ENCODE measurements around the gene KRT86.
"Not testable (repeated sequence)": the region's sequence is repeated elsewhere in the genome, so short reads cannot be mapped to it uniquely, and the experiment has no call there.

Gene KRT86

DNA sequence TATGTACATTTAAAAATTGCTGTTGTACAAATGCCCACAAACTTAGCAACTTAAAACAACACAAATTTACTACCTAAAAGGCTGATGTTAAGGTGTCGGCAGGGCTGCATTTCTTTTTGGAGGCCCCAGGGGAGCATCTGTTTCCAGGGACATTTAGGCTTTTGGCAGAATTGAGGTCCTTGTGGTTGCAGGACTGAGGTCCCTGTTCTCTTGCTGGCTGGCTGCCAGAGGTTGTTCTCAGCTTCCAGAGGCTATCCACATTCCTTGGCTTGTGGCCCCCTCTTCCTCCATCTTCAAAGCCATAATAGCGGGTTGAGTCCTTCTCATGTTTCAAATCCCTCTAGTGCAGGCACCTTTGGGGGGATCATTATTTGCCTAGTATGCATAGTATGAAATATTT lies 69.1 kb downstream of the KRT86 start:
- no peak for DNase-seq

DNA sequence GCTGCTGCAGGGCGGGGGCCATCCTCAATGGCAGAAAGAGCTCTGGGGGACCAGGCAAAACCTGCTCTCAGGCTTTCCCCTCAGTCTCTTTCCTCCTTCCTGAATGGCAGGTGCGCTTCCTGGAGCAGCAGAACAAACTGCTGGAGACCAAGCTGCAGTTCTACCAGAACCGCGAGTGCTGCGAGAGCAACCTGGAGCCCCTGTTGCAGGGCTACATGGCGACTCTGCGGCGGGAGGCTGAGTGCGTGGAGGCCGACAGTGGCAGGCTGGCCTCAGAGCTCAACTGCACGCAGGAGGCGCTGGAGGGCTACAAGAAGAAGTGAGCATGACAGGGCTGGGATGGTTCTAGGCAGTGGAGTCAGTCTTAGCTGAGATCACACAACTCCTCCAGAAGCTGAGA lies 69.7 kb downstream of the KRT86 start:
- no peak for DNase-seq

DNA sequence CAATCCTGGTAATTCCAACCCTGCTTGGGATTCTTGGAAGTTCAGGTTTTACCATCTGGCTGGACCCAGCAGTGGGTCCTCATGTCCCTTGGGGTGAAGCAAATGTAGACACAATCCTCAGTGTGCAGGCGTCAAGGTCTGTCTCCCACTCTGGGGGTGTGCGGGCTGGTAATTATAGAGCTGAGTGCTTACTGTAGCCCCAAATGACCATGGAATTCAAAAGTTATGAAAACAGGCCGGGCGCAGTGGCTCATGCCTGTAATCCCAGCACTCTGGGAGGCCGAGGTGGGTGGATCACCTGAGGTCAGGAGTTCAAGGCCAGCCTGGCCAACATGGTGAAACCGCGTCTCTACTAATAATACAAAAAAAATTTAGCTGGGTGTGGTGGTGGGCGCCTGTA lies 70.6 kb downstream of the KRT86 start:
- not testable (repeated sequence) for DNase-seq

DNA sequence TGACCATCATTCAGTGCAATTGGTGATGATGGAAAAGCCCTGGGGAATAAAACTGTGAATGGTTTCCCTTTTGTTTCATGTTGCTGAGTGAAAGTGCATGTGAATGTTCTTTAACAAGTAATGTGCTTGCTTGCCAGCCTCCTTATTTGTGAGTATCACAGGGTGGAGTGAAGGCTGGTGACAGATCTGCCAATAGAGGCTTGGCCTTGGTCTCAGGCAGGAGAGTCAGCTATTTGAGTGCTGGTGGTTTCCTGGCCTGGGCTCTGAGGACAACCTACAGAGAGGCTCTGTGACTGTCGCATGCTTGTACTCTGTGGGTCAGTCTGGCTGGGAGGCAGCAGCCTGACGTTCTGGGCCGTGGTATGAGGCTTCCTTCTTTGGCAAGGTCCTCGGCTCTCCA lies 72.1 kb downstream of the KRT86 start:
- no peak for DNase-seq

DNA sequence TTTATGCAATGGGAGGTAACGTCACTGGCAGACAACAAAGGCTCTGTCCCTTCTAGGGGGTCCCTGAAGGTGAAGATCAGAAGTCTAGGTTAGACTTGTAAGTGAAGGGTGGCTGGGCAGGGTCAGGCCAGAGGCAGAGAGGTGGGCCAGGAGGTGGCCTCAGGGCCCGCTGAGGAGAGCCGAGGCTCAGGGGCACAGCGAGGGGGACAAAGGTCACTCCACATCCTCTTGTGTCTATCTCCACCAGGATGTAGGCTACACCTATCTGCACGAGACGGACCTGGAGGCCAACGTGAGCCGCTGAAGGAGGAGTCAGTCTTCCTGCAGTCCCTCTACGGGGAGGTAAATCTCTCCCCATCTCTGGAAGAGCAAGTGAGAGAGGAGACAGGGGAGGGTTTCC lies 72.6 kb downstream of the KRT86 start:
- no peak for DNase-seq

DNA sequence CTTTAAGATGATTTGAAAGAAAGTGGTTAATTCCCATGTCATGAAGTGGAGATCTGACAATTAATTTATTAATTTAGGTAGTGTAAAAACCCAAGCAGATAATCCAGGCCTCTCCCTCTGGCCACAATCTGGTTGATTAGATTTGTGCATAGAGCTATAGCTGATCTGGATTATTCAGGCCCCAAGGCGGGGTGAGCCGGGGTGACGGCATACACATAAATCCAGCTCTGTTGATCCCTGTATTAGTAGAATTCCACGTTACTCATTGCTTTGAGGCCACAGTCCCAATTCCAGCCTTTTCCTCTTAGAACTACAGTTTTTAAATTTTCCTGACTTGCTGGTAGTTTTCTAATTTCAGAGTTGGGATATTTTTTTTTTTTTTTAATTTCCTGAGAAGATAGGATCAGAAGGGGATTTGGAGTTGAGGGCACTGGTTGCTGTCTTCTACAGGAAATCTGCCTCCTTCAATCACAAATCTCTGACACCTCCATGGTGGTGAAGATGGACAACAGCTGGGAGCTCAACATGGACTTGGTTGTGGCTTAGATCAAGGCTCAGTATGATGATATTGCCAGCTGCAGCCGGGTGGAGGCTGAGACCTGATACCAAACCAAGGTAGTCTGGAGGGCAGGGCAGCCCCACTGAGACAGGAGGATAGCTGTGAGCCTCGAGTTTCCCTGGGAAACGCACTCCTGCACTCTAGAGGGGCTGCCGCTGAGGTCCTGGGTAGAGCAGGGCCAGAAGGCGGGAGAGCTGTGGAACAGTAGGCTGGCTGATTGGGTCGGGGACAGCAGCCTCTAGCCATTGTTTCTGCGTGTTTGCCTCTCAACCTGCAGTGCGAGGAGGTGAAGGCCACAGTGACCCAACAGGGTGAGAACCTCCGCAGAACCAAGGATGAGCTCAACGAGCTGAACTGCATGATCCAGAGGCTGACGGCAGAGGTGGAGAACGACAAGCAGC lies 73.4 kb downstream of the KRT86 start:
- DNase-seq = no peak

DNA sequence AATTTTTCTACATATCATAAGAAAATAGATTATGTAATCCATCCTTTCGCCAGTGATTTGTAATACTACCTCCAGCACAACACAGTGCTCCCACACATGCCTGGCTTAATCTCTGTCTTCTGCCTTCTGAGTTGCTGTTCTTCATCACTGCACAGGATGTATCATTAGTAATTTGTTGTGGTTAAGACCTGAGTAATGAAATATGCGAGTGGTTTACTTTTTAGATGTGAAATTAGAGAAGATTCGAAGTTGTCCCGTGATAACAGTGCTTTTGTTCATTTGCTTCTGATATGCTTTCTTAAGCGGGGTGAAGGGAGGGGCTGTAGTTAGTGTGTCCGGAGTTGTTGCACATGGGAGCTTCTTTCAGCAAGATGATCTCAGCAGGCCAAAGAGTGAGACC lies 74.8 kb downstream of the KRT86 start:
- DNase-seq = no peak

DNA sequence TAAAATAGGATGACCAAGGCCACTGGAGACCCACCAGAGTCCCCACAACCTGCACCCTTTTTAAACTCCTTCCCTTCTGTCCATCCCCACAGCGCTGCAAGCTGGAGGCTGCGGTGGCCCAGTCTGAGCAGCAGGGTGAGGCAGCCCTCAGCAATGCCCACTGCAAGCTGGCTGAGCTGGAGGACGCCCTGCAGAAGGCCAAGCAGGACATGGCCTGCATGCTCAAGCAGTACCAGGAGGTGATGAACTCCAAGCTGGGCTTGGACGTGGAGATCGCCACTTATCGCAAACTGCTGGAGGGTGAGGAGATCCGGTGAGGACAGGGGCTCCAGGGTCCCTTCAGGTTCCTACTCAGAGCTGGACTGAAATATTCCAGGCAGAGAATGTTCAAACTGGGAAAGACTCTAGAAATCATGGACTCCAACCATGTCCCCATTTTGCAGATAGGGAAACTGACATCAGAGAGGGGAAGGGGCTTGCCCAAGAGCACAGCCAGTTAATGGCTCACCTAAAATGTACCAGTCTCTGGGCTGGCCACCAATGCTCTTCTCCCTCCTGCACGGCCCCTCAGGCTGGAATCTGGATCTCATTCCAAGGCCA lies 75.7 kb downstream of the KRT86 start:
- no peak for DNase-seq

DNA sequence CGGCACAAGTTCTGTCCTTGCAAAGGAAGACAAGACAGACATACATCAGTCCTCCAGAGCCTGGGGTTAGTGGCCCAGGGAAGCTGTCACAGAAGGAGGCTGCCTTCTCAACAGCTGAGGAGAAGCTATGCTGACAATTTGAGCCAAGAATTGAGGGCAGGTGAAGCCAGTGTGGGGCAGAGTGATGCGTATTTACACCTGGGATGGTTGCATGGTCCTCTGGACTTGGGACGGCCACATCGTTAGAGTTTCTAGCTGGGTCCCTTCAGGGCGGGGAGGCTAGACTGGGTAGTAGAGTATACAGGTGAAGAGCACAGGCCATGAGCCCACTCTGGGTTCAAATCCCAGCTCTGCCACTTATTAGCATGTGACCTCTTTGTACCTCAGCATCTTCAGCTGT lies 76.3 kb downstream of the KRT86 start:
- DNase-seq = no peak

DNA sequence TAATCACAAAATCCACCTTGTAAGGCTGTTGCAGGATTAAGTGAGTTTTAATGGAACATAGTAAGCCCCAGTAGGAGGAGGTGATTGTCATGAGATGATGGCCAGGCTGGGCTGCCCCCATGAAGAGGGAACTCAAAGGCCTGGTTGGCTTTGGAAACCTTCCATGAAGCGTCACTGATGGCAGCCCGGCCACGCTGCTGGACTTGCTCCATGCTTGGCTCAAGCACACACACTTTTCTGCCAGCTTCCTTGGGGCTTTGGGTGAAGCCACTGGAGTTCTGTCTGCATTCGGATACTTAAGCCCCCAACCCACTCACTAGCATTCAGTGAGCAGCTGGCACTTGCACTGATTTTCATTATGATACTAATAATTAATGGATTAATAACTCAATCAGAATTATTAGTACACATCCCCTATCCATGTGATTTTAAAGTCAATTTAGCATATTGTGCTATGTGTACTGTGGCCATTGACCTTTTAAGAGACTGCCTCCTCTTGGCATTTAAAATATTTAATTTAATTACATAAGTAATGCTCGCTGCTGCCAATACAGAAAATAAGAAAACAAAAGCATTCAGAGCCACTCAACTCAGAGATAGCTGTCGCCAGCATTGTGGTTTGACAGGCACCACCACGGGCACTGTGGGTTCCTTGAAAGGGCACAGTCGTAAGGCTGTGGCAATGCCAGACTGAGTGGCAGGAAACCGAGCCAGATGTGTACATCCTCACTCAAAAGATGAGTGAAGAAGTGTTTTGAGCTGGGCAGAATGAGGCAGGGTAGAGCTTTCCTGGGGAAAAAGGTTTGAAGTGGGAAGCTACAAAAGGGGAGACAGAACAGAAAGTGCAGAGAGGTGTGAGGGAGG lies 77.0 kb downstream of the KRT86 start:
- DNase-seq = no peak

DNA sequence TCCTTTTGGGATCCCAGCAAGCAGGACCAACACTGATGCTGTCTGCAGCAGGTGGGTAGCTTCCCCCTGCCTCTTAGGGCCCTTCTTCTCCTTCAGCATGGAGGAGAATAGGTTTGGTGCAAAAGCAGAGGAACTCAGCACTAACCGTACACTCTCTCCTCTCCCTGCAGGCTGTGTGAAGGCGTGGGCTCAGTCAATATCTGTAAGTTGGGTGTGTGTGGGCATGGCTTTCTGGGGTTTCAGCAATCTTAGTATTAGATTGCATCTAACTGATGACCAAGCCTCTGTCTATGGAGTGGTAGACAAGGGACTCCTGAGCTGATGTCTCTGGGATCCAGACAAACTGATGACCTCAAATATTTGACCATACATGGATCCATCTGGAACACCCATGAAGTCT lies 78.5 kb downstream of the KRT86 start:
- DNase-seq = no peak

DNA sequence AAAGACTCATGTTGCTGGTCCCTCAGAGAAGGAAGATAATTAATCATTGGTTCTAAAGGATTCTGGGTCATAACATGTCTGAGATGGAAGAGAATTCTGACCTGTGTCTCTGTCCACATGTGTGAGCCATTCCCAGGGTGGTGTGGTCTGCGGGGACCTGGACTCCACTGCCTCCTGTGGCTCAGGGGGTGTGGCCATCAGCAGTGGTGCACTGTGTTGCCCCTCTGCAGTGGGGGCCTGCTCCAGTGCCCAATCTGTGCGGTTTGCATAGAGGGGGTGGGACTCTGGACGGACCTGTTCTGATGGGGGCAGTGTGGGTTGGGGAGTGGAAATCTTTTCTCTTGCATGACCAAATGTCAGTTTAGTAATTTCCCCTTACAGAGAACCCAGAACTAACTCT lies 79.3 kb downstream of the KRT86 start:
- DNase-seq = no peak

DNA sequence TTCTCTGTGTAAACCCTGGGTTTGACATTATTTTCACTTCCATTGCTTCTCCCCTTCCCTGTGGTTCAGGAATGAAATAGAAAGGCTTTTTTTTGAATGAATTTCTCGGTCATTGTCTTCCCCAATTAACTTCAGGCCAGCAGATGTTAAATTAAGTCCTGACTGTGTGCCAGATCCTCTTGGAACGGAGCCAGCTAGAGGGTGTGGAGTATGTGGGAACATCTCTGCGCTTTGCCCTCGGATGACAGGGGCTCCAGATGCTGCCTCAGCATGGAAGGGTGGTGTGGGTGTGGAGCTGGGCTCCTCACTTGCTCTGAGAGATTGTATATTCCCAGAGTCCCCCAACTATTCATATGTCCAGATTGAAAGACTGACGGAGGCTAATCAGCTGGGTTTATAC lies 79.8 kb downstream of the KRT86 start:
- no peak for DNase-seq

DNA sequence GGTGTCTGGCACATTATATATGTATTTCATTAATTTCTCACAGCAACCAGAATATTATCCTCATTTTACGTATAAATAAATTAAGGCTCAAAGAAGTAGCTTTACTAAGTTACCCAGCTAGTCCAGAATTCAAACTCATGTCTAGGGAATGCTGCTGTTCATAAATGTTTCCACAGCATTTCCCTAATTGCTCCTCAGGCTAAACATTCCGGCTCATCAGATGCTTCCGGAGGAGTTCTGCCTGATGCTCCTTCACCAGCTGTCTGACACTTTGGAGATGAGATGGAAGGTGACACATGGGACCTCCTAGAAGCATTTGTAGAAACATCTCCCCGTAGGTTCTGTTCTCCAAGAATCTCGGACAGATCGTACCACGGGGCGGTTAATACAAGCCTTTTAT lies 80.7 kb downstream of the KRT86 start:
- DNase-seq = no peak

DNA sequence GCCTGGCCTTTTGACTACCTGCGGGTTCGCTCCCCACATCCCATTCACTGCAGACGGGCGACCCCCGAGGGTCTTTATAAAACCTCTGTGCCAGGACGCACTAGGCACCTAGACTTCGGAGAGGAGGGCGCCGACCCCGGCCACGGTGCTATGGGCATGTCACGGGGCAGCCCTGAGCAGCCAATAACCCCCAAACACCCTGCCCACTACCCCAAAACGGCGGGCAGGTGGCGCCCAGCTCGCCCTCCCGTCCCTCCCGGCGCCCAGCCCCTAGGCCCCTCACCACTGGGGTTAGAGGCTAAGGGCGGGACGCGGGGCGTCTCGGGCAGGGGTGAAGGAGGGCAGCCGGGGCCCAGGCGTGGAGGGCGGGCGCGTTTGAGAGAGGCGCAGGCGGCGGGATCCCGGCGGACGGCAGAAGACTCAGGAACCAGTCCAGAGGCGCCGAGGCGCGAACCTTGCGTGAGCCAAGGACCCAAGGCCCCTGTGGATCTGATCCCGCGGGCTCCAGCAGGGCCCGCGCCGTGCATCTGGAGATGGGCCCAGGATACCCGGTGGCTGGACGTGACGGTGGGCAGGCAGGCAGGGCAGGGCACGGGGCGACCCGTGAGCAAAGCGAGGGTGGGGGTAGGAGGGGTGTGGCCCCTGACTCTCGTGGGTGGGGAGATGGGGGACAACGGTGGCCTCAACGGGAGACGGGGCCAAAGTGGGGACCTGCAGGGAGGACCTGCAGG lies 81.8 kb downstream of the KRT86 start:
- no peak for DNase-seq

DNA sequence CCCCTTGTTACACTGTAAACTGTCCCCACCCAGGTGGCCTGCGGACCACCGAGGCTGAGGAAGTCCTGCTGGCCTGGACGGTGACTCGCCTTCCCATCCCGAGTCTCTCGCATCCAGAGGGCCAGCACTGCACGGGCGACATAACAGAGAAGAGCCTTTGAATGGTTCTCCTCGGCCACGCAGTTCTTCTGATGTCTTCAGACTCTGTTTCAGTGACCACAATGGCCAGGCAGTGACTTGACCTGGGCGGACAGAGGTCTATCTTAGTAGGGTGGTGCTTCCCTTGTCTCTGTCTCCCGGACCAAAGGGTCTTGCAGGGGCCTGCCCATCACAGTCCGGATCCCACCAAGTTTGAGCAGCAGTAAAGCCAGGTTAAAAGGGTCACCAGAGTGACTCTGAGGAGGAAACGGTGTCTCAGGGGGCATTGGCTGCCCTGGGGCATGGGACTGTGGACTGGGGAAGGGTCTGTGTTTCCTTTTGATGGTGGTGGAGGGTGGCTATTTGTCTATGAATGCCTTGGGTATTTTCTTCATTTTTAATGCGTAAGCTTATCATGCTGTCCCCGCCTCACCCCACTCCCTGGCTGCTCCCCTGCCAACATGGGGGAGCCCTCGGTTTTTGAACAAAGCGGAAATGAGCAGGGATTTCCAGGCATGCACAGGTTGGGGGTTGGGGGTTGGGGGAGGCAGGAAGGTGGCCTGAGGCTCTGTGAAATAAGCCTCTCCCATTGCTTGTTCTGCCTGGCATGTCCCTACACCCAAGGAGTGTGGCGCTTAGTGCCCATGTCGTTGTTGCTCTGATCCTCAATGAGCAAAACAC lies 82.5 kb downstream of the KRT86 start:
- no peak for DNase-seq
